Keratinocyte (primary cell): ENCODE measurements around the gene TEX28.
"Not testable (repeated sequence)": the region's sequence is repeated elsewhere in the genome, so short reads cannot be mapped to it uniquely, and the experiment has no call there.

Source experiments
- CTCF ChIP-seq, 3 experiments: IDR thresholded peaks in 1 of 3; conservative IDR thresholded peaks in 1 of 3; optimal IDR thresholded peaks in 1 of 3; 2 replicates in 2 of 3; 3 replicates in 1 of 3; pipeline versions ENCODE3 to v1.5.1; 2011; ENCODE audit warnings: low read length in 3 of 3, mild to moderate bottlenecking in 3 of 3, moderate library complexity in 2 of 3, control low read depth in 1 of 3, inconsistent platforms in 1 of 3; ENCODE audit not compliant: insufficient read depth in 2 of 3; ENCODE audit errors: extremely low read depth in 1 of 3
- EZH2 ChIP-seq: IDR thresholded peaks from one replicate; pipeline ENCODE4 v1.6.1; 2012; ENCODE audit warnings: inconsistent platforms, mild to moderate bottlenecking, low read length, moderate library complexity

- not testable (repeated sequence) for TF ChIP-seq CTCF (optimal IDR thresholded peaks at IDR 0.05 in 1 of 3, IDR thresholded peaks at IDR 0.05 in 1 of 3, conservative IDR thresholded peaks at IDR 0.05 in 1 of 3; ENCODE audit: extremely low read depth in 1 of 3, insufficient read depth in 2 of 3, low read length in 3 of 3); EZH2
Observed at GRCh38 chrX:154258711-154259110, 36.2 kb downstream of the TEX28 start.
